GM12873 (cell line): ENCODE results near the gene PFKFB3.

Experiments
- CTCF ChIP-seq: IDR thresholded peaks from 2 replicates; pipeline ENCODE4 v1.5.1; 2012; ENCODE audit warnings: low read depth, mild to moderate bottlenecking, moderate library complexity, low read length, control low read depth; ENCODE audit not compliant: insufficient read depth; ENCODE audit errors: missing control alignments

Gene PFKFB3

DNA sequence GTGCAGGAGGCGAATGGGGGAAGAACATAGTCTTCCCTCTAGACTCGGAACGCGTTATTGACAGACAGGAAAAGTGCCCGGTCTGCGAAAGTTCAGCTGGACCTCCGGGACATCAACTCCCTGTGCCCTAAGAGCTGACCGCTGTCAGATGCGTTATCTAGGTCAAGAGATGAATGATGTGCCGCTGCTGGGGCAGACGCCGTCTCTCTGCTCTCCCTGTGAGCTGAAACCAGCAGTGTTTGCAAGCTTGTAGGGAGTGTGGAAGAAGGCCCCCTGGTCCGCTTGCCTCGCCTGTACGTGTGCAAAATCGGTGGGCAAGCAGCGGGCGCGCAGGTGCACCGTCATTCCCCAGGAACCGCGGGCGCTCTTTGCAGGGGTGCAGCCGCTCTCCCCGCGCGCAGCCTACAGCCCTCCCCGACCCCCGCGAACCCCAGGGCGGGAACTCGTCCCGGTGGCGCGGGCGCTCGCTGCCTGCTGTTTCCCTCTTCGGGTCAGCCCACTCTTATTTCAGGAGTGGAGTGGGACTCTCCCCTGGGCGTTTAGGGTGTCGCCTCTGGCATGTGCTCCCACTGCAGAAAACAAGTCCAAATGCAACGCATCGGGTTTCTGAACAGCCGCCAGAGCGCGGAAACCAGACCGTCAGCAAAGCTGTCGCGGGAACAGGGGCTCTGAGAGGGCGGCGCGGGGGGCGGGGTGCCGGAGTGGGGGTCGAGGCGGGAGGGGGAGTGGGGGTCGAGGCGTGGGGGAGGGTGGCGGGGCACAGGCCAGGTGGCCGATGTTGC is 1.8 kb upstream of the PFKFB3 start:
- no peak for TF ChIP-seq CTCF

DNA sequence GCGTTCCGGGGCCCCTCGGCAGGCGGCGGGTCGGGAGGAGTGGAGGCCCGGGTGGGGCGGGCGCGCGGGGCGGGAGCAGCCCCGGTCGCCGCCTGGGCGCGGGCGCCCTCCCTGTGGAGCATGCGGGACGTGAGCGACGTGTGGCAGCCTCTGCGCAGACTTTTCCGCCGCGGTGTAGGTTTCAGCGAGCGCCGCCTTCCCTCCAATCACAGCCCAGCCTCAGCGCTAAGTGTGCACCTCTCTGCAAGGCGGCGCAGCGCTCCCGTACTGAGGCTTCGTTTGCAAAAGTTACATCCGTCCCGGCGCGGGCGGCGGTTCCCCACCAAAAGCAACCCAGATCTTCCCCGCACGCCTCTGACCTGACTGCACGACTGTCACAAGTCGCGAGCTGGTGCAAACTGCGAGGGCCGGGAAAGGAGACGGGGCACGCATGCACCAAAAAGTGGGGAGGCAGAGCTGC is 1.2 kb upstream of the PFKFB3 start:
- no peak for TF ChIP-seq CTCF

DNA sequence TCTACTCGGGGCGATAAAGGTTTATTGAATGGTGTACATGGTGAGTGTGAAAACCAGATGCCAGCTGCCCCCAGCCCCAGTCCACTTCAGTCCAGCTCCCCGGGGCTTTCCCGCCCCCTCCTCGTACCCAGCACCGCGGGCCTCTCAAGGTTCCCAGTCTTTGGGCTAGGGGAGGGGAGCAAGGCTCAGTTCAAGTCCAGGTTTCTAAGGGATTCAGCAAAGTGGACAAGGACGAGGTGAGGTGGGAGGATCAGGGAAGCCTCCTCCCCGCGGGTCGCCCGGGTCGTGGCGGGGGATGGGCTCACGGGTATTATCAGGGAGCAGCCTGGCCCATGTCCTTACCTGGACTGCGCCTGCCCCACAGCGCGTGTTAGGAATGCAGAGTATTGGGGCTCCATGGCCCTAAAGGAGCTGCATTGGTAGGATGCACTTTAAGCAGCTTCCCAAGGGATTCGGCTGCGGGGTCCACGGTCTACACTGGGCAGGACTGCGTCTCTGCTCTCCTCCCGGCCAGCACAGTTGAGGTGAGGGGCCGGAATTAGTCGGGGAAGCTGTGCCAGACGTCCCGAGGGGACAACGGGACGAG is 541 bp upstream of the PFKFB3 start:
- TF ChIP-seq CTCF, result no peak

DNA sequence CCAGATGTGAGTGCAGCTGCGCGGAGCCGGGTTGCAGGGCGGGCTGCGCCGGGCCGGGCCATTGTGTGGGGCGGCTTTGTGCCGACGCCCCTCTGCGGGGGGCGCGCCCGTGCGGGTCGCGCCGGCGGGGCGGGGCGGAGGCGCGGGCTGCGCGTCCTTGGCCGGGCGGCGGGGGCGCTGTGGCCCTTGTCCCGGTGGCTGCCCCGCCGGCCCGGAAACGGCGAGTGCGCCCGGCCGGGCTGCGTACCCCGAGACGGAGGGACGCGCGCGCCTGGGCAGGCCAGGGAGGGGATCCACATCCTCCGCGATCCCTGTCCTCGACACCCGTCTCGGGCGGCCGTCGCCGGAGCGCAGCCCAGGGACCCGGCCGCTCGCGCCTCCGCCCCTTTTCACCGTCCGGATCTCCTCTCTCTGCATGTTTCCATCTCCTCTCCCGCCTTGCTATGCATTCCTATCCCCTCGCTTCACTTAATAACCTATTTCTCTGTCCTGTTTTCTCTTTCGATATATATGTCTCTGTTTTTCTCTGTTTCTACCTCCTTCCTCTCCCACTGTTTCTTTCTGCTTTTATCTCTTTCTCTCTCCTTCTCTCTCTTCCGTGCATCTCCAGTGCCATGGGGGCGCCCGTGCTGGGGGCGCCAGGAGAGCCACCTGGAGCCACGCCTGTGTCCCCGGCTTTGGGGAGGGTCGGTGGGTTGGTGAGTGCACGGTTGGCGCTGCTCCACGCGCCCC is 765 bp downstream of the PFKFB3 start:
- peak; percentile 41 for TF ChIP-seq CTCF

GRCh38 chr10:6204063-6204340 is 1.3 kb downstream of the PFKFB3 start:
- TF ChIP-seq CTCF, result no peak

GRCh38 chr10:6204341-6205191 is 1.8 kb downstream of the PFKFB3 start:
- no peak for TF ChIP-seq CTCF
